Stimulated activated CD4-positive, alpha-beta T cell treated with anti-CD3 and anti-CD28 coated beads, Interleukin-2, amount 100 ng/mL, for 4 hours (primary cell): ENCODE data around the gene IRF1.

Experiments
- DNase-seq: peaks from one replicate; pipeline ENCODE4 v3.0.0-alpha.2; 2020; ENCODE audit warnings: low read depth

IRF1 gene

DNA sequence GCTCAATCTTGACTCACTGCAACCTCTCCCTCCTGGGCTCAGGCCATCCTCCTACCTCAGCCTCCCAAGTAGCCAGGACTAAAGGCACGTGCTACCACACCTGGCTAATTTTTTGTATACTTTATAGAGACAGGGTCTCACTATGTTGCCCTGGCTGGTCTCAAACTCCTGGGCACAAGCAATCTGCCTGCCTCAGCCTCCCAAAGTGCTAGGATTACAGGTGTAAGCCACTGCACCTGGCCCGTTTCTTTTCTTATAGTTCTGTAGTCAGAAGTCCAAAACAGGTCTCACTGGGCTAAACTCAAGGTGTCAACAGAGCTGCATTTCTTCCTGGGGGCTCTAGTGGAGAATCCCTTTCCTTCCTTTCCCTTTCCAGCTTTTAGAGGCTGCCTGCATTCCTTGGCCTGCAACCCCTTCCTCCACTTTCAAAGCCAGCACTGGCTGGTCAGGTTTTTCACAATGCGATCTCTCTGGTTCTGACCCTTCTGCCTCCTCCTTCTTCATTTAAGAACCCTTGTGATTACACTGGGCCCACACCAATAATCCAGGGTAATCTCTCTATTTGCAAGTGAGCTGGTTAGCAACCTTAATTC is 16.3 kb downstream of the IRF1 start:
- DNase-seq = no peak

DNA sequence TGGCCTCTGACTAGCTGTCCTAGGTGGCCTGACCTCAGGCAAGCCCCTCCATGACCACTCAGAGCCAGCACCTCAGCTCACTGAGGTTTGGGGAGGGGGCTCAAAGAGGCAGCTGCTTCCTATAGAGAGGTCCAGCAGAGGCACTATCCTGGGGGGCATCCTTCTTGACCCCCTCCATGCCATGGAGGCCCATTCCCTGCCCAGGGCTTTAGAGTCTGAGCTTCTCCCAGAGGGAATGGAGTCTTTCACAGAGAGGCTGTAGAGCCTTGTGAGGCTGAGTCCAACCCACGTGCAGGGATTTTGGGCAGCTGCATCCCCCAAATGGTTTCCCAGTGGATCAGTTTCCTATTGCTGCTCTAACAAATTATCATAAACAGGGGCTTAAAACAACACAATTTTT is 16.9 kb downstream of the IRF1 start:
- no peak for DNase-seq

- DNase-seq = no peak
Observed at GRCh38 chr5:132473019-132473531, 17.5 kb downstream of the IRF1 start.

DNA sequence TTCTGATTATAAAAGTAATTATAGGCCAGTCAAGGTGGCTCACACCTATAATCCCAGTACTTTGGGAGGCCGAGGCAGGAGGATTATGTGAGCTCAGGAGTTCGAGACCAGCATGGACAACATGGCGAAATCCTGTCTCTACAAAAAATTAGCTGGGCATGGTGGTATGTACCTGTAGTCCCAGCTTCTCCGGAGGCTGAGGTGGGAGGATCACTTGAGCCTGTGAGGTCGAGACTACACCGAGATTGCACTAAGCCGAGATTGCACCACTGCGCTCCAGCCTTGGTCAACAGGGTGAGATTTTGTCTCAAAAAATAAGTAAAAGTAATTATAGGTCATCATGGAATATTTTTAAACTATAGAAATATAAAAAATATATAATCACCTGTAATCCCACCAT is 18.1 kb downstream of the IRF1 start:
- no peak for DNase-seq

DNA sequence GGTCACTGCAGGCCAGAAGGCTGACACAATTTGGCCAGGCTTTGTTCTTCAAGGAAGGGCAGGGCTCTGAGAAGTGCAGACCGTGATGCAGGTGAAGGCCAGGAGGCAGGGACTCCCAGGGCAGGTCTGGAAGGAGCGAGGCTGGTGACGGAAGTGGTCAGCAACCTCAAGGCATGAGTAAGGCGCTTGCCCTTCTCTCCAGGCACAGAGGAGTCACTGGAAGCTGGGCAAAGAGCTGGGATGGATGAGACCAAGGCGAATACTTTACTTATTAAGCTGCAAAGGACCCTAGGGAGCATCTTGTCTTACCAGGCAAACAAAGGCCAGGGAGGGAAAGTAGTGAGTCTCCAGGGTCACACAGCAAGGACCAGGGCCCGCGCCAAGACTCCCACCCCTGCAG is 18.6 kb downstream of the IRF1 start:
- DNase-seq = no peak

- DNase-seq = no peak
Observed at GRCh38 chr5:132471151-132471907, 19.2 kb downstream of the IRF1 start.

DNA sequence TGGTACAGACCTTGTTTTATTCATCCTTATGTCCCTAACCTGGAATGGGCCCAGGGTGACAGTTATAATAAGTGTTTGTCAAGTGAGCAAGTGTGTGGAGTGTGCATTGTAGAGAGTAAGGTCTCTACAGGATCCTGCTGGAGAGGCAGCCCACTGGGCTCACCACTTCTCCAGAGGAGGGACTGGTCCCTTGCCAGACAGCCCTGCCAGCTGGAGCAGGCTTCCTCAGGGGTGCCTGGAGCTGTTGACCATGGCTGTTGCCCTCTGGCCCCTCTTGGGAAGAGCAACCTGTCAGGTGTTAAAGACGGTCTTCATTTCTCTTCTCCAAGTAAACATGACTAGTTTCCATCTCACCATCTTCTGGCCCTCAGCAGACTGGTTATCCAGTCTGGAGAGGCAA is 20.0 kb downstream of the IRF1 start:
- DNase-seq = no peak

DNA sequence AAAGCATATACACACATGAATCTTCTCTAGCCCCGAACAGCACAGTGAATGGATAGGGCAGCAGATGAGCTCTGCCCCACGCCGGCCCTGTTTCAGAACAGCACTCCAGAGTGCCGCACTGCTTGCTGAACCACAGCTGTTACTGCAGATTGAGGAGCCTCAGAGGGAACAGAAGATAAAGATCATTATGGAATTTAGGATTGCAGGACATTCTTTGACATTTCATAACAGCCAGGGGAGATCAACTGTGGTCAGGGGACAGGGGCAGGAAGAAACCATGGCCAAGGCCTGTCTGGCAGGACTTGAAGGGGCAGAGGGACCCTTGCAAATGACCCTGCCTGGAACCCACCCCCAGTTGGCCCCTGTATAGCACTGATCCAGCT is 20.6 kb downstream of the IRF1 start:
- no peak for DNase-seq

DNA sequence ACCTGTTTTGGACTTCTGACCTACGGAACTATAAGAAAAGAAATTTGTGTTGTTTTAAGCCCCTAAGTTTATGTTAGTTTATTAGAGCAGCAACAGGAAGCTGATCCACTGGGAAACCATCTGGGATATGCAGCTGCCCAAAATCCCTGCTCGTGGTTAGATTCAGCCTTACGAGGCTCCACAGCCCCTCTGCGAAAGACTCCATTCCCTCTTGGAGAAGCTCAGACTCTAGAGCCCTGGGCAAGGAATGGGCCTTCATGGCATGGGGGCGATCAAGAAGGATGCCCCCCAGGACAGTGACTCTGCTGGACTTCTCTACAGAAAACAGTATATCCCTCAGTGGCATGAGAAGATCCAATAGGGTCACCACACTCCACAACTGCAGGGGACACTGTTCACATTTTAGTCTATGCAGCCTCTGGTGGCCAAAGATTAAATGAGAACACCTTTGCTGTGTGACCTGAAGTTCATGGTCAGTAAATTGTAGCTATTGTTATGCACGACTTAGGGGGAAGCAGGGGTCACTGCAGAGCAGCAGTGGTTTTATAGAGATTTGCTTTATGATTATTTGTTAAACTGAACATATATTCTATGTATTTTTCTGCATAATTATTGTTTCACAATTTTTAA is 21.1 kb downstream of the IRF1 start:
- DNase-seq = no peak

GRCh38 chr5:132468656-132469379 is 21.8 kb downstream of the IRF1 start:
- no peak for DNase-seq

GRCh38 chr5:132467287-132467984 is 23.1 kb downstream of the IRF1 start:
- no peak for DNase-seq

- DNase-seq = no peak
Observed at GRCh38 chr5:132466433-132467286, 23.9 kb downstream of the IRF1 start.

- no peak for DNase-seq
Observed at GRCh38 chr5:132465059-132465707, 25.4 kb downstream of the IRF1 start.

DNA sequence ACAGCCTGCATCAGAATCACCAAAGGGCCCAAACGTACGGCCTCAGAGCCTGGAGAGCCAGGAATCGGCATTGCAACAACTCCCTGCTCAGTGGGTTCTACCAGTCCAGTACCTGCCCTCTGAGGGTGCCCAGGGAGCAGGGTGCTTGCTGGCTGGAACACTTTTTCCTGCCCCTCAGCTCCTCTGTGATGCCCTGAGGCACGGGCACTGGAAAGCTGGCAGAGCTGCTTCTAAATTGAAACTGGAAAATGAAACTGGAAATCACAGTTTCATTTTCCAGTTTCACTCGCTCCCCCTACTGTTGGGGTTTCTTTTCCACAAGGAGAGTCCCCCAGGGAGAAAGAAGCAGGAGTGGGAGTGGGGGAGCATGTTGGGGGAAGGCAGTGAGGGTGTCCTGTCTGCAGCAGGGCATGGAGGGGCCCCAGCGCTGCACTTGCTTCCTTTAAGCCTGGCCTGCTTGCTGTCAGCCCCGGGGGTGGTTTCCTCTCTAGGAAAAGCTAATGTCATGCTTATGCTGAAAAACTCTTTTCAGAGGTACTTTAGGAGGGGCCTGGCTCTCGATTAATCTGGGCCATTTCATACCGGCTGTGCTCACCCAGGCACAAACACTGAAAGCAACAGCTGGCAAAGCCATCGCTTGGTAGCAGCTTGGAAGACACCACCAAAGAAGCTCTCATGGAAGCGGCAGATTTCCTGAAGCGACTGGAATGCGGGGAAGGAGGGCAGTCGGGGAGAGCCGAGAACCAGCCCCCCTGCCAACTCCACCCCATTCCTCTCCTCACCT is 26.2 kb downstream of the IRF1 start:
- DNase-seq = no peak

DNA sequence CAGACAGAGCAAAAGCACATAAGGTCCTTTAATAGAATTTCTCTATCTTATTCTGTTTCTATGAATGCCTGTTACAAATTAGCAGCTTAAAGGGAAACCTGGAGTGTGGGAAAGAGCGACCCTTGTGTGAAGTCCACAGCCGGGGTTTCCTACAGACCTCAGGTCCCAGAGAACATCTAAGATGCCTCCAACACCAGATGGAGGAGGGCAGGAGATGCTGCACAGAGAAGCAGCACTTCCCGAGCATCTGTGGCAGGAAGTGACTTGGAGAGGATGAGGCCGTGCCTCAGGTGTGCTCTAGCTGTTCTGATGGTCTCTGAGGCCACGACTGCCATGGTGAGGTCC is 26.8 kb downstream of the IRF1 start:
- DNase-seq = no peak

DNA sequence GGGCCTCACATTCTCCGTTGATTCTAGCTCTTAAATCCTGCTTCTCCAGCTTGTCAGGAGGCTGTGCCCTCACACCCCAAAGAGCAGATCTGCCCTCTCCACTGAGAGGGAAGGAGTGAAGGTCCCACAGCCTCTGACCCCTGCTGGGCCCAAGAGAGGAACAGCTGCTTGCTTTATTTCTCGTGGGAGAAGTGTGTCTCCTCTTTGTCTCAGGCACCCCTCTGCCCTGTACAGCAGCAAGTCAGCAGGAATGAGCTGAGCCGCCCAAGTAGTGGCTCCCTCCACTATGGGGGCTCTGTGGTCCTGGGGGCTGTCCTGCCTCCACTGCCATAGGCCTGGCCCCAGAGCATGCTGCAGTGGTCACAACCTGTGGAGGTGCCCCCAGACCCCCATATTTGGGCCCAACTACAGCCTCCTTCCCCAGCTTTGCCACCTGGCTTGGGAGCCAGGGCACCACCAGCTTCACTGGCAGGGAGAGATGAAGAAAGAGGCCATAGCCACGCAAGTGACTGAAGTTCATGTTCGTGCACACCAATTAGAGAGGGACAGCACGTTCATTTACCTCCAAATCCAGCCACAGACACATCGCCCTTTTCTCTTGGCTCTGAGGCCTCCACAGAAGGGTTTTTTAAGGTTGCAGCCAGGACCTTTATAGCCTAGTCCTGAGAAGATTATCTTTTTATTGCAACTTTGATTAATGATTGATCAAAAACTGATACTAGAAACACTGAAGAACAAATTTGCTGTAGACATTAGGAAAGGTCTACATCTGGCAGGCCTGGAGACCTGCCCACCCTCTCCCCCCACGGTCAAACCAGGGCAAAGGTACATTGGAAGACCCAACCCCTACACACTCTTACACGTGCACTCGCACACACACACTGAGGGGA is 27.5 kb downstream of the IRF1 start:
- no peak for DNase-seq

- no peak for DNase-seq
Observed at GRCh38 chr5:132462333-132462732, 28.2 kb downstream of the IRF1 start.

DNA sequence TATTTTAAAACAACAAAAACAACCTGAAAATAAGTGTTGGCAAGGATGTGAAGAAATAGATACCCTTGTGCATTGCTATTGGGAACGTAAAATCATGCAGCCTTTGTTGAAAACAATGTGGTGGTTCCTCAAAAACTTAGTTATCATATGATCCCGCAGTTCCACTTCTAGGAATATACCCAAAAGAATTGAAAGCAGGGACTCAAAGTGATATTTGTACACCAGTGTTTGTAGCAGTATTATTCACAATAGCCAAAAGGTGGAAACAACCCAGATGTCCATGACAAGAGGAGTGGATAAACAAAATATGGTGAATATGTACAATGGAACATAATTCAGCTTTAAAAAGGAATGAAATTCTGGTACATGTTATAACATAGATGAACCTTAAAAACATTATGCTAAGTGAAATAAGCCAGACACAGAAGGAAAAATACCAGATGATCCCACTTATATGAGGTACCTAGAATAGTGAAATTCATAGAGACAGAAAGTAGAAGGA is 29.0 kb downstream of the IRF1 start:
- no peak for DNase-seq
